HFFc6 (cell line): Measurements from ENCODE around the gene C1GALT1C1. TPM values are rescaled to one million over a fixed set of nuclear protein-coding genes. Genes with fewer than 3 reads are reported as not detected.
A peak's percentile ranks its signal among the peaks of the same experiment; 100 is the strongest.

ENCODE experiments used
- DNase-seq: peaks from one replicate; pipeline ENCODE4 v3.0.0-alpha.2; 2018
- H3K27ac Mint-ChIP-seq: 2 replicates; pipeline ENCODE4 v1.8.0; 2020; ENCODE audit warnings: mild to moderate bottlenecking, mixed read lengths
- H3K27me3 Mint-ChIP-seq: 2 replicates; pipeline ENCODE4 v1.8.0; 2021; ENCODE audit warnings: mild to moderate bottlenecking, moderate library complexity, mixed read lengths; ENCODE audit not compliant: insufficient read depth
- H3K36me3 Mint-ChIP-seq: 2 replicates; pipeline ENCODE4 v1.8.0; 2021; ENCODE audit warnings: low read depth, mixed read lengths
- H3K4me1 Mint-ChIP-seq: 2 replicates; pipeline ENCODE4 v1.8.0; 2020; ENCODE audit warnings: low read depth, mixed read lengths
- H3K4me3 Mint-ChIP-seq: 2 replicates; pipeline ENCODE4 v1.8.0; 2020; ENCODE audit warnings: mild to moderate bottlenecking, moderate library complexity, mixed read lengths
- H3K9me3 Mint-ChIP-seq: 2 replicates; pipeline ENCODE4 v1.8.0; 2020; ENCODE audit warnings: mild to moderate bottlenecking, mixed read lengths
- CTCF ChIP-seq: fragments of 200-600 bp; sonication (generic); IDR thresholded peaks from 2 replicates; pipeline ENCODE4 v1.5.0; 2021; ENCODE audit warnings: antibody characterized with exemption, mild to moderate bottlenecking
- long read RNA-seq: library from polyadenylated mRNA; unstranded; transcript quantifications from one replicate; pipeline ENCODE4 v2.0.0, GENCODE V29; 2019
- total RNA-seq, 6 experiments: library from RNA; stranded (reverse); fragmentation: NEBNext Ultra II Directional; extraction: Animal tissue kit (Norgen Biotek cat#: 25700); gene quantifications; 2 replicates in 1 of 6; 3 replicates in 5 of 6; pipeline ENCODE4 v1.2.3, GENCODE V29; 2021

C1GALT1C1 gene
- 10 to 100 TPM; 34.9 to 42.1 (median 41.0) TPM for total RNA-seq
- long read RNA-seq, transcript C1GALT1C1-201 (2 exons, 1,613 nt): major isoform, 89 of 95 reads
- long read RNA-seq, partial matches to known transcripts: 0 of 95 reads
- long read RNA-seq, other reads (novel, unspliced or antisense): 6 of 95 reads

DNA sequence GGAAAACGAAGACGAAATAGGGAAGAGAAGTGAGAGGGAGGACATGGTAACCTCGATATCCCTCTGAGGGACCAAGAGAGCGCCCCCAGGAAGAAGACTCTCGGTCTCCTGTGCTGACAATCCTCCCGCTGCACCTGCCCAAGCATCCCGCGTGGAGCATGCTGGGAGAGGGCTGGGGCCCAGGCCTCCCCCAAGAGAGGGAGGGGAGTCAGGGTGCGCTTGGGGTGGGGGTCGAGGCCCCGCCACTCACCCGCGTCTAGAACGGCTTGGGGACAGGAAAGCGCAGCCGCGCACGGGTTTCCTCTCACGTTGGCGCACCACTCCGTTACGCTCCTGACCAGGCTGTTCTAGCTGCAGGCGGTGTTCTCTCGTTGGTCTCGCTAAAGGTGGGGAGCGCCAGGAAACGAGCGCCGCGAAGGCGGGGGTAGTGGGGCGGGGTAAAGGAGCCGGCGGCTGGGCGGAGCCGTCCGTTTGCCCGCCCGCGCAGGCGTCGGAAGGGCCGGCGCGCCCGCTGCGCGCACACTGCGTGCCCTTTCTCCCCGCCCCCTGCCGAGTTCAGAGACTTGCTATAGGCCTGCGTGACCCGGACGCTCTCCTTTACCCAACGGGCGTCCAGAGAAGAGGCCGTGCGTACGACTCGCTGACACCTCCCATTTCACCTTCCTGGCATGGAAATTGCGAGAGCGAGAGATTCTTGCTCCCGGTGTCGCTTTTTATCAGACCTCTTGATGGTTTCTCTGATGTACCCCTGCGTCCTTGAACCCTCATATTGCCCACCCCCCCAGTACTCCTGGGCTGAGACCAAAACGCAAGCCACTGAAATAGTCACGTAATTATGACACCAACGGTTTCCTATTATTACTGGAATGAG, at the start of gene C1GALT1C1:
C1GALT1C1 (minus strand) TSS at position 388 of the 871 bp plus-strand sequence. CDS start 2,888 bp downstream, outside the sequence.
- peak; percentile 85 for DNase-seq
- H3K9me3 Mint-ChIP-seq: no peaks in the 10 kb centered on the region
- TF ChIP-seq CTCF: no peak

GRCh38 chrX:120677004-120677652, 47.3 kb upstream of the C1GALT1C1 start:
- Mint-ChIP-seq H3K4me3 (no peak overlapping the region), H3K27me3 (no peaks in the 10 kb centered on the region; the same call in 1 of the 2 replicates), H3K4me1 (peaks cover 21% of the 10 kb centered on the region), H3K9me3 (no peaks in the 10 kb centered on the region), H3K36me3 (no peaks in the 10 kb centered on the region), H3K27ac (no peak overlapping the region)
- no peak for DNase-seq
- no peak for TF ChIP-seq CTCF

More for the DNA sequence above, at the start of gene C1GALT1C1:
- peak within 1 kb of the TSS; percentile 94 for H3K4me3 Mint-ChIP-seq
- no peaks in the 10 kb centered on the region for H3K27me3 Mint-ChIP-seq
- peak within 1 kb of the TSS; percentile 95 for H3K27ac Mint-ChIP-seq
- peaks cover 22% of the 10 kb centered on the region for H3K4me1 Mint-ChIP-seq
- no peaks in the 10 kb centered on the region for H3K36me3 Mint-ChIP-seq

- TF ChIP-seq CTCF: no peak
- Mint-ChIP-seq H3K4me3 (no peak overlapping the region), H3K4me1 (peaks cover 22% of the 10 kb centered on the region), H3K27me3 (no peaks in the 10 kb centered on the region; the same call in 1 of the 2 replicates), H3K9me3 (no peaks in the 10 kb centered on the region), H3K27ac (peak overlapping the region; percentile 52; the same call in 1 of the 2 replicates), H3K36me3 (no peaks in the 10 kb centered on the region)
- no peak for DNase-seq
Measured at GRCh38 chrX:120672841-120673530, 43.1 kb upstream of the C1GALT1C1 start.

DNA sequence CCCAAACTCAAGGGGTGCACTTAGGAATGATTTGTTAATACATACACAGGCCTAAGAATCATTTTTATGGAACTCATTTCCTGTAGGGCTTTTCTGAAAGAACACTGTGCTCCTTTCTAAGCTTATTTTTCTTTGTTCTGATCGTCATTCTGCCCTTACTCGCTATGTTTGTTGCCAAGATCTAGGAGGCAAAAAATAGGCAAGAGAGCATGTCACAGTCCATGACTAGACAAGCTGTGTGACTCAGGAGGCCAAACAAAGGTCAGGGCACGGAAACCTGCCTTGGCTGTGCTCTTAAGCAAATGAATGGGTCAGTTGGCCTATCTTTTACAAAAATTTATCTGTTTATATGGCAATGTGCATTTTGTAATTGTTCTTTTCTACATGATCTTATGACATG, 42.5 kb upstream of the C1GALT1C1 start:
- Mint-ChIP-seq H3K4me1 (peaks cover 22% of the 10 kb centered on the region), H3K36me3 (no peaks in the 10 kb centered on the region)

More for the DNA sequence above, 42.5 kb upstream of the C1GALT1C1 start:
- DNase-seq: peak; percentile 70
- Mint-ChIP-seq H3K27ac (peak overlapping the region; percentile 78), H3K4me3 (no peak overlapping the region; the same call in 1 of the 2 replicates), H3K9me3 (no peaks in the 10 kb centered on the region), H3K27me3 (no peaks in the 10 kb centered on the region; the same call in 1 of the 2 replicates)
- no peak for TF ChIP-seq CTCF
